GM23248 (cell line): Measurements from ENCODE around the gene STAP2.

Experiments
- EZH2 ChIP-seq: fragments of 200-600 bp; sonication (generic); IDR thresholded peaks from 2 replicates; pipeline ENCODE4 v1.6.1; 2018; ENCODE audit warnings: antibody characterized with exemption, mild to moderate bottlenecking; ENCODE audit not compliant: insufficient read depth, poor library complexity, severe bottlenecking
- EZH2phosphoT487 ChIP-seq: fragments of 200-600 bp; sonication (generic); IDR thresholded peaks from 2 replicates; pipeline ENCODE4 v1.6.1; 2018; ENCODE audit warnings: antibody characterized with exemption, moderate library complexity, mild to moderate bottlenecking, low read depth; ENCODE audit not compliant: insufficient read depth

- TF ChIP-seq EZH2phosphoT487 (no peak), EZH2 (no peak)
These were observed 36.0 kb upstream of the STAP2 start for GRCh38 chr19:4374498-4375163.
